GM12872 (cell line): Measurements from ENCODE around the gene DDX10.

Experiments
- TF ChIP-seq, protein P1 (sequence below): IDR thresholded peaks from 3 replicates; pipeline ENCODE4 v1.5.1; 2011; ENCODE audit warnings: low read depth, mild to moderate bottlenecking, low read length, moderate library complexity; ENCODE audit not compliant: insufficient read depth

DDX10 gene

DNA sequence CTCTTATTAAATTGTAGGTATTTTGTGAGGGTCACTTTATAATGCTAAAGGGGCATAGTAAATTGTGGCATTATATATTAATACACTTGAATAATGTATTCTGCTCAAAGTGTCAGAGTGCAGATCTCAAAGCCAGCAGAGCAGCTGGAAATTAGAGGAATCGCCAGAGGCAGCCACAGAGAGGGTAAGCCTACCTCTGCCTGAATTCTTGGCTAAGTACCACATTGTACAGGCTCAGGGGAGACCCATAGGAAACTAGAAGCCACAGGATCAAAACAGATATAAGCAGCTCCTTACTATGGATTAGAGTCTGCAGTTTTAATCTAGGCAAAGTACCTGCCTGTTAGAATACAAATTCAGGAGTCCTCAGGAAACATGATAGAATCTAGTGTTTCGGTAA lies 249.3 kb downstream of the DDX10 start:
- TF ChIP-seq, protein P1, sequence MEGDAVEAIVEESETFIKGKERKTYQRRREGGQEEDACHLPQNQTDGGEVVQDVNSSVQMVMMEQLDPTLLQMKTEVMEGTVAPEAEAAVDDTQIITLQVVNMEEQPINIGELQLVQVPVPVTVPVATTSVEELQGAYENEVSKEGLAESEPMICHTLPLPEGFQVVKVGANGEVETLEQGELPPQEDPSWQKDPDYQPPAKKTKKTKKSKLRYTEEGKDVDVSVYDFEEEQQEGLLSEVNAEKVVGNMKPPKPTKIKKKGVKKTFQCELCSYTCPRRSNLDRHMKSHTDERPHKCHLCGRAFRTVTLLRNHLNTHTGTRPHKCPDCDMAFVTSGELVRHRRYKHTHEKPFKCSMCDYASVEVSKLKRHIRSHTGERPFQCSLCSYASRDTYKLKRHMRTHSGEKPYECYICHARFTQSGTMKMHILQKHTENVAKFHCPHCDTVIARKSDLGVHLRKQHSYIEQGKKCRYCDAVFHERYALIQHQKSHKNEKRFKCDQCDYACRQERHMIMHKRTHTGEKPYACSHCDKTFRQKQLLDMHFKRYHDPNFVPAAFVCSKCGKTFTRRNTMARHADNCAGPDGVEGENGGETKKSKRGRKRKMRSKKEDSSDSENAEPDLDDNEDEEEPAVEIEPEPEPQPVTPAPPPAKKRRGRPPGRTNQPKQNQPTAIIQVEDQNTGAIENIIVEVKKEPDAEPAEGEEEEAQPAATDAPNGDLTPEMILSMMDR: no peak

DNA sequence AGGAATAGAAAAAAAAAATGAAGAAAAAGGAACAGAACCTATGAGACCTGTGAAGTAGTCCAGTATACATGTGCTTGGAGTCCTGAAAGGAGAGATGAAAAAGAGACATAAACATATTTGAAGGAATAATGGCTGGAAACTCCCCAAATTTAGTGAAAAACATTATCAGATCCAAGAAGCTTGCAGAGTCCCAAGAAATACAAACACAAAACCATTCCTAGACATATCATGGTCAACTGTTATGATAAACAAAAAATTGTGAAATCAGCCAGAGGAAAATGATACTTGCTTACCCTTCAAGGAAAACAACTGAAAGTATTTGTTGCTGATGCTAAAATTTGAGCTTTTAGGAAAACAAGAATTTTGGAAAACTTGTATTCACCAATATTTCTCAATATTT lies 250.1 kb downstream of the DDX10 start:
- TF ChIP-seq, protein P1: no peak

DNA sequence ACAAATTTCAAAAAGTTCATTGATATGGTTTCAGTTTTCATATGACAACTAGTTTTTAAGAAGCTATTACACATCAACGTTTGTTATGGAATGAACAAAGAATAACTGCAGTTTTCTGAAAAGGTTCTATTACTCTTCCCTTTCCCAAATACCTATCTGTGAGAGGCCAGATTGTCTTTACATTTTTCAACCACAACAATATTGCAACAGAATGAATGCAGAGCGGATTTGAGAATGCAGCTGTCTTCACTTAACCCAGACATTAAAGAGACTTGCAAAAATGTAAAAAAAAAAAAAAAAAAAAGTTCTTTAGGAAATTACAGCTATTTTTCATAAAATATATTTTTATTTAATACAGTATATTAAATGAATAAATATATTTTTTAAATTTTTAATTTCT lies 250.8 kb downstream of the DDX10 start:
- TF ChIP-seq, protein P1: no peak

DNA sequence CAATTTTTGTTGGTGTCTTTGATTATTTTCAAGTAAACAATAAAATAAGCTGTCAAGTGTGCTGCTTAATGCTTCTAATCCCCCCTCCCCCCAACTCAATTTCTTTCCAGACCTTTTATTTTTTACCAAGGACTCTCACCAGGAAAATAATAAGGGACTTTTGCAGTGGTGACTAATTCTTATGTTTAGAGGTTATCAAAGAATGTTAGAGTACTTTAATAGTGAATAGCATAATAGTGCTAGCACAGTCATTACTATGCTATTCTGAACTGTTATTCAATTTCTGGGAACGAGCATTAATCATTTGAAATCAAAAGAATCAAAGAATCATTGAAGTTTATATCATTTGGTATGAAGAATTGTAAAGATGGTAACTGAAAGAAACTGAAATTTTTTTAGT lies 251.4 kb downstream of the DDX10 start:
- TF ChIP-seq, protein P1: no peak

DNA sequence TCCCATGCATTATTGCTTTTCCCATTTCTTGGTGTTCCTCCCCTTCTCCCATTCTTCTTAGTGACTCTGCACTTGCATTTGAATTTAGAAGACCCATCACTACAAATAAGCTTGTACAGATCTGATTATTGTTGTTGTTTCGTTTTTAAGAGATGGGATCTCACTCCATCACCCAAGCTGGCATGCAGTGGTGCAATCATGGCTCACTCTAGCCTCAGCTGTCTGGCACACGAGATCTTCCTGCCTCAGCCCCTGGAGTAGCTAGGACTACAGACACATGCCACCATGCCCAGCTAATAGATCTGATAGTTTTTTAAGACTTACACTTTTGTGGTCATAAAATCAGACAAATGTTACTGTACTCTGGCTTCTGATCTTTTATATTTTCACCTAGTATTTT lies 252.1 kb downstream of the DDX10 start:
- TF ChIP-seq, protein P1: no peak

DNA sequence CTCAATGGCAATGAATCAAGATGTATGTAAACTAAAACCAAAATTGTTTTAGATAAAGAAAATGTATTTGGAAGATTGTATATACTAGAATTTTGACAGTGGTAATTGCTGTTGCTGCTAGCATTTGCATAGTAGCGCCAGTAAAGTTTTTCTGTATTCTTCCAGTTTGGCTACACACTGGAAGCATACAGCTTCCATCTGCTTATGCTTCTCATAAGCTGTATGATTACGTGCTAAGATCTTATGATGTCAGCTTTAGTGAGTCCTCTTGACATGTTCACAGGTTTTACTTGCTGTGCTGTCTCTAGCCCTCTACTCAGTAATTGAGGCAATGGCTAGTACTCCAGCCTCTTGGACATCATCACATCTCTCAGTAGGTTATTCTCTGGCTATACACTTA lies 256.3 kb downstream of the DDX10 start:
- TF ChIP-seq, protein P1: no peak

DNA sequence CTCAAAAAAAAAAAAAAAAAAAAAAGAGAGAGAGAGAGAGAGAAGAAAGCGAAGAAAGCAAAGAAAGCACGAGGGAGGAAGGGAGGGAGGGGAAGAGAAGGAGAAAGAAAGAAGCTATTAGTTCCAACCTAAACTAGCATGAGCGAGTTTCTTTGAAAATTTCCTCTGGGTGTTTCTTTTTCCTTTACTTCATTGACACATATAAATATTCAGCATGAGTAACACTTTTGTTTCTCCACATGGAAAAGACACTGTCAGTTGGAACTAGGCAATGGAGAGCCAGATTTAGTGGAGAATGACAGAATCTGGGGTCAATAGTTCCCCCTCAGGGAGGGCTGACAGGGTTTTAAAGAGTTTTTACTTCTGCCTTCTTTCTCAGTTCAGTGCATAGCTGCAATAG lies 257.4 kb downstream of the DDX10 start:
- TF ChIP-seq, protein P1: no peak

DNA sequence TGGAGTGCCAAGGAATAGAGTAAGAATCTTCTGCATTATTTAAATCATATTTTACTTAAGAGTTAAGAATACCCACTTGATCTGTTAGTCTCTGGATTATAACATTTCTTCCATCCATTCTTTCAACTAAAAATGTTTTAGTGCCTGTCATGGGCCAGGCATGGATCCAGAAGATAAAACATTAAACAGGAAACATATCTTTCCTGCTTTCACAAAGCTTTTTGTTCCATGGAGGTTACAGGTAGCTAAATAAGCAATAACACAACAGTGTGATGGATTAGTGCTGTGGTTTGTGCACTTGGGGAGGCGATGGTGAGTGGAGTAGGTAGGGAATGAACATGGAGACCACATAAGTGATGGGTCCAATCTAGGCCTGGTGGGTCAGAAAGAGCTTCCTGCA lies 258.5 kb downstream of the DDX10 start:
- TF ChIP-seq, protein P1: no peak
